Ovary (tissue), 3 donors: ENCODE data around the gene FARP1.

ENCODE experiments used
- CTCF ChIP-seq, 3 donors: fragments of 450-650 bp in 2 of 3; fragments of 200-600 bp in 1 of 3; IDR thresholded peaks; one replicate each; pipeline versions ENCODE4 v1.5.1 to v1.8.0; 2016 to 2022; ENCODE audit warnings: antibody characterized with exemption in 3 of 3, mild to moderate bottlenecking in 1 of 3
- EP300 ChIP-seq: sonication (generic); formaldehyde crosslinking; IDR thresholded peaks from one replicate; pipeline ENCODE4 v1.6.1; 2017; ENCODE audit warnings: antibody characterized with exemption
- POLR2A ChIP-seq: fragments of 450-650 bp; IDR thresholded peaks from one replicate; pipeline ENCODE4 v1.6.1; 2017; ENCODE audit warnings: antibody characterized with exemption, mild to moderate bottlenecking, moderate library complexity
- donor health status: DM: no; HTN: no; CAD: no.

GRCh38 chr13:98473788-98474144 lies 330.9 kb downstream of the FARP1 start:
- TF ChIP-seq EP300 (no peak), CTCF (IDR thresholded peaks at IDR 0.05) (no peak), POLR2A (no peak)
